ENCODE results near the gene NLRP3.
"Not testable (repeated sequence)": the region's sequence is repeated elsewhere in the genome, so short reads cannot be mapped to it uniquely, and the experiment has no call there.

NLRP3 gene

GRCh38 chr1:247415423-247416361 is at the start of gene NLRP3:
Gene NLRP3, plus strand, starts transcription at chr1:247416173. Its CDS starts 2,628 bp downstream, at chr1:247418801.
- DNase-seq (ENCODE audit: low spot score): no peak

GRCh38 chr1:247366345-247366744 is 49.6 kb upstream of the NLRP3 start:
- DNase-seq (ENCODE audit: low spot score): not testable (repeated sequence)

GRCh38 chr1:247366926-247367645 is 48.9 kb upstream of the NLRP3 start:
- no peak for DNase-seq (ENCODE audit: low spot score)

GRCh38 chr1:247367786-247368422 is 48.1 kb upstream of the NLRP3 start:
- no peak for DNase-seq (ENCODE audit: low spot score)

GRCh38 chr1:247368490-247369145 is 47.4 kb upstream of the NLRP3 start:
- no peak for DNase-seq (ENCODE audit: low spot score)

- DNase-seq (ENCODE audit: low spot score): no peak
Observed at GRCh38 chr1:247370786-247371732, 44.9 kb upstream of the NLRP3 start.

- DNase-seq (ENCODE audit: low spot score): no peak
Observed at GRCh38 chr1:247371801-247372259, 44.1 kb upstream of the NLRP3 start.

- DNase-seq (ENCODE audit: low spot score): peak; percentile 51
Observed at GRCh38 chr1:247373721-247374141, 42.2 kb upstream of the NLRP3 start.

- not testable (repeated sequence) for DNase-seq (ENCODE audit: low spot score)
Observed at GRCh38 chr1:247374651-247375334, 41.2 kb upstream of the NLRP3 start.

- no peak for DNase-seq (ENCODE audit: low spot score)
Observed at GRCh38 chr1:247375747-247376146, 40.2 kb upstream of the NLRP3 start.

GRCh38 chr1:247376659-247377058 is 39.3 kb upstream of the NLRP3 start:
- DNase-seq (ENCODE audit: low spot score): no peak

- DNase-seq (ENCODE audit: low spot score): not testable (repeated sequence)
Observed at GRCh38 chr1:247377656-247378055, 38.3 kb upstream of the NLRP3 start.

GRCh38 chr1:247378334-247379073 is 37.5 kb upstream of the NLRP3 start:
- DNase-seq (ENCODE audit: low spot score): no peak

GRCh38 chr1:247385283-247385682 is 30.7 kb upstream of the NLRP3 start:
- no peak for DNase-seq (ENCODE audit: low spot score)

GRCh38 chr1:247386217-247386616 is 29.8 kb upstream of the NLRP3 start:
- no peak for DNase-seq (ENCODE audit: low spot score)

GRCh38 chr1:247386687-247387086 is 29.3 kb upstream of the NLRP3 start:
- peak; percentile 42 for DNase-seq (ENCODE audit: low spot score)

GRCh38 chr1:247387096-247387495 is 28.9 kb upstream of the NLRP3 start:
- DNase-seq (ENCODE audit: low spot score): no peak

GRCh38 chr1:247387565-247387964 is 28.4 kb upstream of the NLRP3 start:
- DNase-seq (ENCODE audit: low spot score): no peak

- peak; percentile 88 for DNase-seq (ENCODE audit: low spot score)
Observed at GRCh38 chr1:247390116-247390791, 25.7 kb upstream of the NLRP3 start.
